GM15510 (cell line): ENCODE data around the gene MLLT6.

Experiments used
- POLR2A ChIP-seq: IDR thresholded peaks from 3 replicates; pipeline ENCODE4 v1.6.1; 2011; ENCODE audit warnings: borderline replicate concordance; ENCODE audit not compliant: insufficient read length; ENCODE audit errors: extremely low read depth

Gene MLLT6

DNA sequence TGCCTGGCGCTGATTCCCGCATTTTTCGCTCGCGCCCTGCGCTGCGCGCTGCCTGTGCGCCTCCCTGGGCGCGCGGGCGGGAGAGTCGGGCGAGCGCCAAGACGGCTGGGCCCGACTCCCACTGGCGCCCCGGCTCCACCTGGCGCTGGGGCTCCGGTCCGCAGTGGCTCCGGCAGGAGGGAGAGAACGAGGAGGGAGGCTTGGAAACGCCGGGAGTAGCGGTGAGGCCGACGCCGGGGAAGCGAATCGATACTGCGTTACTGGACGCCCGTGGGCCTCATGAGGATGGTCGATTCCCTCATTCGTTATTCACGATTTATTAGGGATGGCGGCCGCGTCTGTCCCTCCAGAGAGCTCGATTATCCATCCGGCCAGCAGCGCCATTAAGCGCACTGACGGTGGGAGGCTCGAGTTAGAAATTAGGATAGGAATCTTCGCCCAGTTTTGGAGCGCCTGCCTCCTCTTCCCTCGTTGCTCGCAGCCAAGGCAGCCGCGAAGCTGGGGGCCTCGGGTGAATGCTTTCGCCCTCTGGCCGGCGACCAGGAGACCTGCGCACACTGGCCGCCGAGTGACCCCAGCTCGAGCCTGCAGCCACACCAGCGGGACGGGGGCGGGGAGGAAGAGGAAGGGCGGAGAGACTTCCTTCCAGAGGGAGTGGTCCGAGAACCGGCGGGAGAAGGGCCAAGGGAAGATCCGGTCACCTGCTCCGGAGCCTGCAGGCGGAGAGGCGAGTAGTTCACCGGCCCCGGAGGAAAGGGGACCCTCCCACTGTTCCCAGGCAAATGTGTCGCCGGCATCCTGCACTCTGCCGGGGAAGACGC, 44.4 kb downstream of the MLLT6 start:
- peak; percentile 70 for TF ChIP-seq POLR2A

DNA sequence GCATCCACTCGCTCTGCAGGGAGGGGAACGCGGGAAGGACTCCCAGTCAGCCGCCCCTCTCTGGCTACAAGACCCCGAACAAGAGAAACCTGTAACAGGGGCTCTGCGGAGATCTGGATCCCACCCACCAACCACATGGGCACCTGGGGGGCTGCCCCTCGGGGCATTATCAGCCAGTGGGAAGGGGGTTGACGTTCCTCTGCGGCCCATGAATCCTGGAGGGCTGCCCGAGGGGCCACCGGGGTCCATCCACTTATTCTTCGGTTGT, 44.9 kb downstream of the MLLT6 start:
- no peak for TF ChIP-seq POLR2A

DNA sequence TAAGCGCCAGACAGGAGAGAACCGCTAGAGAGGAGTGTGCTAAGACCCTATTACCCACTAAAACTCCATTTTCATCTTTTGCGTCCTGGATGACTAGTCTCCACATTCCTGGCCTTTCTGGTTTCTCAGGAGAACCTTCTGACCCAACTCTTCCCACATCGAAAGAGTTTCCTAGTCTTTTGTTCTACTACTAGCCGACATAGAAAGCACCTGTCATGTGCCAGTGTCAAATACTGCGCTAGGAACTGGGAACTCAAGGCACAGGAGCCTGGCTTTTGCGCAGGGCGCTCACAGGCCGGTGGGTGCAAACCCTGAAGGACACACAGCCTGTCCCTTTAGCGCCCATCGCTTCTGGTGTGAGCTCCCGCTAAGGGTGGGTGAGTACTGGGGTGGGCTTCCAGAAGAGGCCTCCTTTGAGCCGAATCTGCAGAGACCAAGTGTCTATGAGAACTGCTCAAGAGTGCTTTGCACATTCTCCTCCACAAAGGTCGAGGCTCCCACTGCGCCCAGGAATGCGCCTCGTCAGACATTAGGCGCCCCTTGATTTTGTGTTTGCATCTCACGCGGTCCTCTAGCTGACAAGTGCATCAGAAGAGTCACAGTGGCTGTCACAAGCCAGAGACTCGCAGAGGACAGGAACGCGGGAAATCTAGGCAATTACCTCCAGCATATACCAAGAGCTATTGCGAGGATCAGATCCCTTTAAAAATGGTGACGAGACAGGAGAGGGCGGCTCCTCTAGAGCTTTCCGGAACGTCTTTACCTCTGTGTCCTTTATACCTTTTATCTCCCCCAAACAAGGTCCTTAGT, 45.4 kb downstream of the MLLT6 start:
- TF ChIP-seq POLR2A, result no peak

DNA sequence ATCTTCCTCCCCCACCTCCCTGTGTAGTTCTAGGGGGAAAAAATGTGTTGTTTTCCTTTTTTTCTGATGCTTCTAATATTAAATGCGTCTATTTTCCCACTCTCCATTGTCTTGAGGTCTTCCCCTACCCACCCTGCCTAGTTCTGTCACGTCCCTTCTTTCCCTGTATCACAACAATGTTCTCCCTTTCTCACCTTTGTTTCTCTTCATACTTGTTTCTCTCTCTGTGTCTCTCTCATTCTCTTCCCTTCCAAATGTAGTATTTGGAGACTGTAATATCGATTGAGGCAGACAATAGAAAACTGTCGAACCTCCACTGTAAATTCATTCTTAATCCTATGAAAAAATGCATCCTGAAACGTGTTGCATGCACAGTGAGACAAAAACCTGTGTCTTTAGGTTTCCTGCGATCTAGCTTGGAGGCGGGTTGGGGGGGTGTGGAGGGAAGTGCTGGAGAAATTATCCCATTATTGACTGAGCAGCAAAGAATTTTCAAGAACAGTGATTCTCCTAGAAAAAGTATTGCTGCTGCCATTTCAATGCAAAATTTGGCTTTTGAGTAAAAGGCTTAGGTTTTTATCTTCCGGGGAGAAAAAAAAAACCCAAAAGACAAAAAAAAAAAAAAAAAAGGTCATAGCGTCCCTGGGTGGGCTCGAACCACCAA, 46.2 kb downstream of the MLLT6 start:
- no peak for TF ChIP-seq POLR2A

DNA sequence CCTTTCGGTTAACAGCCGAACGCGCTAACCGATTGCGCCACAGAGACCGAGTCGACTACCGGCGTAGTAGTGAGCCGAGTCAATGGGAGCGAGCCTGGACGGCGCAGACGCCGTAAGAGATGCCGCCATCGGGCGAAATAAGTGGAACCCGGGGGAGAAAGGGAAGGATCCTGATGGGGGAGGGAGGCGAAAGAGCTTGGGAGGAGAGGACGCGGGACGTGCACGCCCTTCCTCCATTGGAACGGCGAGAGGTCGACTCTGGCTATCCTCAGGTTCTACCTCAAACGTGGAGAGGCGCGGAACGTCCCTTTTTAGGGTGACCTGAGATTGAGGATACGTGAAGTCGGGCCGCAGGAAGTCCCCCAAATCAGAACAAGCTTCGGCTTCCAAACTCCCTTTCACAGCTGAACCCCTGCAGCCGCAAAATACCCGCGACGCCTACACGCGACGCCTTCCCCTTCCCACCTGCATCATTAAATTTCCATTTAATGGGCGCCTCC, 46.8 kb downstream of the MLLT6 start:
- TF ChIP-seq POLR2A, result no peak

DNA sequence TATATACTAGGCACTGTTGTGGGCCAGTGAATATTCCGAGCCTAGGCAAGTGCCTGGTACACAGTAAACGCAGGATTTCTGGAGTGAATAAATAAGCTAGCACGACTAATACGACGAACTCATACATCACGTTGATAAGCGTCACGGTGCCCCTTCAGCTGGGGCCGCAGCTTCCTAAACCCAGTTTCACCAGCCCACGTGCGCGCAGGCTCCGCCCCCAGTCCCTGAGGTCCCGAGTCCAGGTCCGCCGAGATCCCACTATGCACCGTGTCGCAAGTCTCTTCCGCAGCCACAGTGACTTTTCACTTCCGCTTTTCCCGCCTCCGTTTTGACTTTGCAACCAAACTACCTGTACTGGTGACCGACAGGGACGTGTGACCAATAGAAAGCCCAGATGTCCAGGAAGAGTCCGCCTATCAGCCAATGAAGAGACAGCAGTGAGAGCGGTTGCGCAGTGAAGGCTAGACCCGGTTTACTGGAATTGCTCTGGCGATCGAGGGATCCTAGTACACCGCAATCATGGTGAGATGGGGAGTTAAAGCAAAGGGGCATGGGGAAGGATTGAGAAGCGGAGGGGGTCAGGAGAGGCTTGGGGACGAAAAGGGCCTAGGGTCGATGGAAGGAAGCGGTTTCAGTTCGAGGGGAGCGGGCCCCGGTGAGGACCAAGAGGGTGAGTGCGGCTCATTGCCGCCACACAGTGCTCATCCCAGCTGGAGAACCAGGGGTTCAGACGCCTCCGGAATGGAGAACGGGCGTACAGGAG, 47.4 kb downstream of the MLLT6 start, which contains the start of gene PSMB3:
Gene PSMB3 (plus strand): TSS at position 434 of the 763 bp plus-strand sequence. CDS start 86 bp downstream, at position 520.
- TF ChIP-seq POLR2A, result peak; percentile 67

DNA sequence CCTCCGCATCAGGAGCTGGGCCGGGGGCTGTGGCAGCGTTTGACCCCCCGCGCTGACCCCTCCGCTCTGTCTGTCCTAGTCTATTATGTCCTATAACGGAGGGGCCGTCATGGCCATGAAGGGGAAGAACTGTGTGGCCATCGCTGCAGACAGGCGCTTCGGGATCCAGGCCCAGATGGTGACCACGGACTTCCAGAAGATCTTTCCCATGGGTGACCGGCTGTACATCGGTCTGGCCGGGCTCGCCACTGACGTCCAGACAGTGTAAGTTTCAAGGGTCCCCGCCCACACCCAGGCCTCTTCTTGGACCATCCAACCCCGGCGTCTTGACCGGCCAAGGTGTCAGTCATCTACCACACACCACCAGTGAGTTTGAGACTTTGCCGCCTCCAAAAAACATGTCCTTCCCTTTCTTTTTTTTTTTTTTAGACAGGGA, 48.0 kb downstream of the MLLT6 start:
- no peak for TF ChIP-seq POLR2A

DNA sequence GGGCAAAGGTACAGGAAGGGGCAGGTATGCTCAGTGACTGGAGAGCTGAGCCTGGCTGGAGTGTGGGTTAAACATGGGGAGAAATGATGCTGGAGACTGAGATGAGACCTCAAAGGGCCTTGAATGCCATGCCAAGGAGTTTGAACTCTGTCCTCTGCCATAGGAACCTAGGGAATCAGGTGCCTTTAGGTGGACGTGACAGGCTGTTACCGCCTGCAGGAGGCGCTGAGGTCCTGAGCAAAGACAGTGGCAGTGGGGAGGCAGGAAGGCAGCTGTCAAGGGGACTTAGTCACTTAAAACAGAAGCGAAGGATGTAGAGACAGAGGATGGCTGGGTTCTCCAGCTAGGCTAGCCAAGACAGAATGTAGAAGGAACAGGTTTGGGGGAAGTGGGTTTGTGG, 56.5 kb downstream of the MLLT6 start:
- no peak for TF ChIP-seq POLR2A

DNA sequence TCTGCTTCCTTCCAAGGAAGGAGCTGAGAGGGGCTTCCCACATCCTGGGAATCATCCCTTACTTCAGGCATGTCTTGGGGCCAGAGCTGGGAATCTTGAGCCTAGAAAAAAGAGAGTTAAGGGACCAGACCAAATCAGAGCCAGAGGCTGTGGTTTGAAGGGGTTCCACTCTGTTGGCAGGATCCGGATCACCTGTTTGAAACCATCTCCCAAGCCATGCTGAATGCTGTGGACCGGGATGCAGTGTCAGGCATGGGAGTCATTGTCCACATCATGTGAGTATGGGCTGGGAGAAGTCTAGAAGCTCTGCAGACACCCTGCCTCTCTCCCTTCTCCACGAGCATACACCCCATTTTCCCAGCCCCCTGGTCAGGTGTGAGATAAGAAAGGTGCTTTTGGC, 57.2 kb downstream of the MLLT6 start:
- no peak for TF ChIP-seq POLR2A

DNA sequence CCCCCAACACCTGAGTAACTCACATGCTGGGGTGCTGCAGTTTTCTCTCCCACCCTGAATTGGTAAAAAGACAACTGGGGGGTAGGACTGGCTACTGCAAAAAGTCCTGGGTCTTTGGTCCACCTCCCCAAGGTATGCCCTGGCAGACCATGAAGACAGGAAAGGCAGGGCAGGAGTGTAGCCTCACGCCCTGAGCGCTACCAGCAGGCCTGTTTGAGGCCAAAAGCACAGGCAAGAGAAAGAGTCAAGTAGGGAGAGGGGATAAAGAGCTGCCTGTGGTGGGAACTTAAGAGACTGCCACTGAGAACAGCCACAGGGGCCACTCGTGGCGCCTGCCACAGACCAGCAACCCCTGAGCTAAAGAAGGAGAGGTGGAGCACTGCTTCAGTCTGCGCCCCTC, 61.3 kb downstream of the MLLT6 start:
- no peak for TF ChIP-seq POLR2A

DNA sequence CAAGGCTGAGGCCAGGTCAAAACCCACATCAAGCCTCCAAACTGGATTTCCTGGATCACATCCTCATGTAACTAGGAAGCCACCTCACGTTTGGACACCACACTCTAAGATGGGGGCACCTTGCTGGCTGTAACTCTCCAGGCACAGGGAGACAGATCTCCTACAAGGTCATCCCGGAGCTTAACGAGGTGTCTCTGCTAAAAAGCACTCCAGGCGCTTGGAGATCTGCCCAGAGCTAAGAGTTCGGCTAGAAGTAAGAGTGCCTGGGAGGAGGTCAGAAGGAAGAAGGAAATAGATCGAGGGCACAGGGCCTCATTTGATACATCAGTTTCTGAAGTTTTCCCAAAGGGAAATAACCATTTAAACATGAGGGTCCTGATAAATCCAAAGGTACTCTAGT, 63.3 kb downstream of the MLLT6 start:
- TF ChIP-seq POLR2A, result no peak

DNA sequence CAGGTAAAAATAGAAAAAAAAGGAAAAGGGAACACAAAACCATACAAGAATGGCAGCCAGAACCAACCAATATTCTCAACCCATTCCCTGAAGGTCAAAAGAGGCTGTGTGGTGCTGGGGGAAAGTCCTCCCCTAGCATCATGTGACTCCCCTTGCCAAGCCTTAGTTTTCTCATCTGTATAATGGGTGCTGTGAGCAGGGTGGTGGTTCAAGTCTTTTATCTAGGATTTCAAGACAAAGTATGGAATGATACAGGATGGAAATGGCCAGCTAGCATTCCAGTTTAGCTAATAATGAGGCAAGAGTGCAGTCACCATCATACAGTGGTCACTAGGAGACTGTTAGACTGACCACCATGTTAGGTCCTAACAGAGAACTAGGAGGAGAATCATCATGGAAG, 68.2 kb downstream of the MLLT6 start:
- no peak for TF ChIP-seq POLR2A

DNA sequence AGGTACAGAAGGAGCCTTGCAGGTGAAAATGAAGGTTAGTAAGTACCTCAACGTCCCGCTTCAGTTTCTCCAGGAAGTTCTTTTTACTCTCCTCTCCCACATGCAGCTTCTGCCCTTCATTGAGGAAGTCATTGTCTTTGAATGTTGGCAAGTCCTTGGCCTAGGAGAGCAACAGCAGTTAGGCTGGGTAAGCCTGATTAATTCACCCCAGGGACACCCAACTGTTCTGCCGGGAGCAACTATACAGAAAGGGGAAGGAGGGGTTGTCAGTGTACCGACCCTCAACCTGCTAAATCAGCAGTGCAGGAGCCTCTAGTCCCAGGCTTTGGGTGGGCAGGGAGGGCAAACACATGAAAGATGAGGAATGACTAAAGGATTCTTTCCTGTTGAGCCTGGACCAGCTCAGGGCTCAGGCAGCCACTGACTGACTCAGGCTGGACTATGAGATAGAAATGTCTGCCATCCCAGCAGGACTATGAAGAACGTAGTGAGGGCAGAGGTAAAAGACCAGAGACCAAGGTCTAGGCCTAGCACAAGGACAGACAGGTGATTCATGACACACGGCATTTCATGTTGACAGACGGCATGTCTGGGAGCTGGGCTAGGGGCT, 72.7 kb downstream of the MLLT6 start:
- TF ChIP-seq POLR2A, result no peak
